Liver (tissue), 9 donors: ENCODE results near the gene C1orf50. TPM values are rescaled to one million over a fixed set of nuclear protein-coding genes. Genes with fewer than 3 reads are reported as not detected.
A peak's percentile ranks its signal among the peaks of the same experiment; 100 is the strongest.

Source experiments
- DNase-seq: peaks from one replicate; pipeline ENCODE4 v3.0.0-alpha.2; 2017; ENCODE audit warnings: low spot score
- H3K27ac ChIP-seq, 2 donors: one replicate each; pipeline ENCODE4 v1.7.0; 2013; ENCODE audit warnings: inconsistent platforms in 2 of 2, low read length in 2 of 2, control low read depth in 1 of 2, low read depth in 1 of 2, mild to moderate bottlenecking in 1 of 2
- H3K27me3 ChIP-seq, 4 donors: one replicate each; pipeline versions ENCODE4 v1.6.1 to v1.7.0; 2013; ENCODE audit warnings: low read length in 3 of 4, inconsistent platforms in 1 of 4, mild to moderate bottlenecking in 1 of 4, moderate library complexity in 1 of 4; ENCODE audit not compliant: control insufficient read depth in 4 of 4, insufficient read depth in 4 of 4
- H3K36me3 ChIP-seq, 4 donors: one replicate each; pipeline versions ENCODE4 v1.6.1 to v1.7.0; 2013; ENCODE audit warnings: low read length in 3 of 4, mild to moderate bottlenecking in 3 of 4, low read depth in 1 of 4, moderate library complexity in 1 of 4; ENCODE audit not compliant: control insufficient read depth in 4 of 4, insufficient read depth in 3 of 4
- H3K4me1 ChIP-seq, 4 donors: one replicate each; pipeline versions ENCODE4 v1.6.1 to v1.7.0; 2013; ENCODE audit warnings: low read length in 3 of 4, mild to moderate bottlenecking in 3 of 4, moderate library complexity in 1 of 4; ENCODE audit not compliant: control insufficient read depth in 4 of 4, insufficient read depth in 4 of 4
- H3K4me3 ChIP-seq, 3 donors: one replicate each; pipeline versions ENCODE4 v1.6.1 to v1.7.0; 2013; ENCODE audit warnings: low read length in 3 of 3, control low read depth in 1 of 3, low read depth in 1 of 3, mild to moderate bottlenecking in 1 of 3
- H3K9ac ChIP-seq, 2 donors: one replicate each; pipeline ENCODE4 v1.7.0; 2013; ENCODE audit warnings: low read length in 2 of 2, mild to moderate bottlenecking in 2 of 2, moderate library complexity in 2 of 2, control low read depth in 1 of 2, low read depth in 1 of 2
- H3K9me3 ChIP-seq, 4 donors: one replicate each; pipeline versions ENCODE4 v1.6.1 to v1.7.0; 2013; ENCODE audit warnings: low read length in 3 of 4; ENCODE audit not compliant: control insufficient read depth in 4 of 4
- EGR1 ChIP-seq, 2 donors: IDR thresholded peaks; 2 replicates each; pipeline ENCODE4 v1.6.1; 2016 to 2018; ENCODE audit warnings: antibody characterized with exemption in 2 of 2, low read depth in 2 of 2
- FOXA1 ChIP-seq: IDR thresholded peaks from 2 replicates; pipeline ENCODE4 v1.6.1; 2016; ENCODE audit warnings: antibody characterized with exemption
- FOXA2 ChIP-seq: IDR thresholded peaks from 2 replicates; pipeline ENCODE4 v1.6.1; 2016; ENCODE audit warnings: antibody characterized with exemption
- HNF4A ChIP-seq, 2 donors: conservative IDR thresholded peaks; 2 replicates each; pipeline ENCODE4 v1.6.1; 2016; ENCODE audit warnings: antibody characterized with exemption in 2 of 2, mild to moderate bottlenecking in 2 of 2
- HNF4G ChIP-seq: IDR thresholded peaks from 2 replicates; pipeline ENCODE4 v1.6.1; 2016; ENCODE audit warnings: antibody characterized with exemption
- JUND ChIP-seq, 2 donors: IDR thresholded peaks; 2 replicates each; pipeline ENCODE4 v1.6.1; 2016; ENCODE audit warnings: antibody characterized with exemption in 2 of 2
- NR2F2 ChIP-seq: IDR thresholded peaks from 2 replicates; pipeline ENCODE4 v1.6.1; 2016; ENCODE audit warnings: antibody characterized with exemption
- RAD21 ChIP-seq, 2 donors: IDR thresholded peaks; 2 replicates each; pipeline ENCODE4 v1.6.1; 2016; ENCODE audit warnings: antibody characterized with exemption in 2 of 2, mild to moderate bottlenecking in 2 of 2
- RXRA ChIP-seq, 2 donors: IDR thresholded peaks; 2 replicates each; pipeline ENCODE4 v1.6.1; 2017 to 2018; ENCODE audit warnings: antibody characterized with exemption in 2 of 2, mild to moderate bottlenecking in 1 of 2
- SP1 ChIP-seq: IDR thresholded peaks from 2 replicates; pipeline ENCODE4 v1.6.1; 2018; ENCODE audit warnings: antibody characterized with exemption, mild to moderate bottlenecking
- TAF1 ChIP-seq: conservative IDR thresholded peaks from 2 replicates; pipeline ENCODE4 v1.6.1; 2016; ENCODE audit warnings: antibody characterized with exemption, mild to moderate bottlenecking
- YY1 ChIP-seq: IDR thresholded peaks from 2 replicates; pipeline ENCODE4 v1.6.1; 2016; ENCODE audit warnings: antibody characterized with exemption, mild to moderate bottlenecking
- WGBS: extraction: QIAGEN DNeasy Blood & Tissue Kit; methylation state at CpG from one replicate; pipeline ENCODE4 v1.1.7; 2013; 5-methylcytosine and 5-hydroxymethylcytosine counted together
- polyA plus RNA-seq, 2 donors: library from polyadenylated mRNA; stranded (reverse) in 1 of 2; unstranded in 1 of 2; fragments of 200-250 nt in 1 of 2; fragments of >200 nt in 1 of 2; fragmentation: Nextera tagmentation in 1 of 2; extraction: Ambion mirVana in 1 of 2; gene quantifications; one replicate each; pipeline versions ENCODE4 v1.2.1 to v1.2.3, GENCODE V29; 2013 to 2015
- total RNA-seq, 2 donors: library from RNA; depleted of rRNA; stranded (reverse); fragments of >200 nt; gene quantifications; one replicate each; pipeline ENCODE4 v1.2.3, GENCODE V29; 2014
- TF ChIP-seq, protein P1 (sequence below): fragments of 150-350 bp; IDR thresholded peaks from 2 replicates; pipeline ENCODE4 v1.5.1; 2017; ENCODE audit warnings: improper control_type of control experiment, low read depth, low read length; ENCODE audit not compliant: missing input control
- TF ChIP-seq, protein P2 (sequence below): IDR thresholded peaks from 2 replicates; pipeline ENCODE4 v1.6.1; 2016; ENCODE audit warnings: antibody characterized with exemption
- TF ChIP-seq, protein P3 (sequence below): IDR thresholded peaks from 2 replicates; pipeline ENCODE4 v1.6.1; 2016; ENCODE audit warnings: antibody characterized with exemption, mild to moderate bottlenecking
- TF ChIP-seq, protein P4 (sequence below): IDR thresholded peaks from 2 replicates; pipeline ENCODE4 v1.6.1; 2016; ENCODE audit warnings: antibody characterized with exemption
- TF ChIP-seq, protein P5 (sequence below): IDR thresholded peaks from 2 replicates; pipeline ENCODE4 v1.6.1; 2016; ENCODE audit warnings: antibody characterized with exemption
- donor health status: healthy.
- donor health status: healthy.
- donor health status: healthy.
- donor health status: healthy.
- donor health status: healthy.

Gene C1orf50
- total and polyA plus RNA-seq, 4 donors: 2.6 to 5.8 (median 3.5) TPM

DNA sequence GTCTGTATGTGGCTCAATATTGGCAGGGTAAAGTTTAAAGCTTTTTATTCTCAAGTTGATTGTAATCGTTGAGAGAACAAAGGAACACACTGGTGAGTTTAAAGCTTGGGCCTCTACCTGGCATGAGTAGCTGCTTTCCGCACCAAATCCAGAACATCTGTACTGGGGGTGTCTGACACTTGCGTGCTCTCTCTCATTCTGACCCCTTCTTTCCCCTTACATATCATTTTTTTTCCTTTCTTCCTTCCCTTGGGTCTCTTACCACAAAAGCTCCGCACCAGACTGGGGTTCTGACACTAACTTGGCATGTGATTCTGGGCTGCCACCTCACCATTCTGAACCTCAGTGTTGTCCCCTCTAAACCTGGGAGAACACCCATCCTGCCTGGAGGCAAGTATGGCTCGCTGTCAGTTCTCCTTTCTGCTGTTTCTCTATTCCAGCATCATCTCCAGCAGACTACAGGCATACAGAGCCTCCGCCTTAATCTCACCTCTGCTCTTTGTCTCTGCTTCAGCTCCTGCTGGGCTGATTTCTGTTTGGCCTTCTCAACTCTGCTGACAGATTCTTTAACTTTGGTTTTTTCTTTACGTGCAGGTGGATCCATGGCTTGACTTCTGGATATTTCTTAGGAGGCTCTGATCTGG lies 49.0 kb downstream of the C1orf50 start:
- 52% methylated on average over 7 of the region's 7 CpGs for WGBS
- no peaks in the 10 kb centered on the region for H3K9me3 ChIP-seq
- H3K4me3 ChIP-seq: peak overlapping the region; percentile 77 to 96 (median 77)
- no peak for DNase-seq
- no peak for TF ChIP-seq RAD21 (IDR thresholded peaks at IDR 0.05)
- TF ChIP-seq, protein P1, sequence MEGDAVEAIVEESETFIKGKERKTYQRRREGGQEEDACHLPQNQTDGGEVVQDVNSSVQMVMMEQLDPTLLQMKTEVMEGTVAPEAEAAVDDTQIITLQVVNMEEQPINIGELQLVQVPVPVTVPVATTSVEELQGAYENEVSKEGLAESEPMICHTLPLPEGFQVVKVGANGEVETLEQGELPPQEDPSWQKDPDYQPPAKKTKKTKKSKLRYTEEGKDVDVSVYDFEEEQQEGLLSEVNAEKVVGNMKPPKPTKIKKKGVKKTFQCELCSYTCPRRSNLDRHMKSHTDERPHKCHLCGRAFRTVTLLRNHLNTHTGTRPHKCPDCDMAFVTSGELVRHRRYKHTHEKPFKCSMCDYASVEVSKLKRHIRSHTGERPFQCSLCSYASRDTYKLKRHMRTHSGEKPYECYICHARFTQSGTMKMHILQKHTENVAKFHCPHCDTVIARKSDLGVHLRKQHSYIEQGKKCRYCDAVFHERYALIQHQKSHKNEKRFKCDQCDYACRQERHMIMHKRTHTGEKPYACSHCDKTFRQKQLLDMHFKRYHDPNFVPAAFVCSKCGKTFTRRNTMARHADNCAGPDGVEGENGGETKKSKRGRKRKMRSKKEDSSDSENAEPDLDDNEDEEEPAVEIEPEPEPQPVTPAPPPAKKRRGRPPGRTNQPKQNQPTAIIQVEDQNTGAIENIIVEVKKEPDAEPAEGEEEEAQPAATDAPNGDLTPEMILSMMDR: no peak
- TF ChIP-seq, protein P2, sequence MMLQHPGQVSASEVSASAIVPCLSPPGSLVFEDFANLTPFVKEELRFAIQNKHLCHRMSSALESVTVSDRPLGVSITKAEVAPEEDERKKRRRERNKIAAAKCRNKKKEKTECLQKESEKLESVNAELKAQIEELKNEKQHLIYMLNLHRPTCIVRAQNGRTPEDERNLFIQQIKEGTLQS: no peak
- no peak for TF ChIP-seq NR2F2
- no peak for TF ChIP-seq YY1
- no peak for TF ChIP-seq SP1
- TF ChIP-seq, protein P3, sequence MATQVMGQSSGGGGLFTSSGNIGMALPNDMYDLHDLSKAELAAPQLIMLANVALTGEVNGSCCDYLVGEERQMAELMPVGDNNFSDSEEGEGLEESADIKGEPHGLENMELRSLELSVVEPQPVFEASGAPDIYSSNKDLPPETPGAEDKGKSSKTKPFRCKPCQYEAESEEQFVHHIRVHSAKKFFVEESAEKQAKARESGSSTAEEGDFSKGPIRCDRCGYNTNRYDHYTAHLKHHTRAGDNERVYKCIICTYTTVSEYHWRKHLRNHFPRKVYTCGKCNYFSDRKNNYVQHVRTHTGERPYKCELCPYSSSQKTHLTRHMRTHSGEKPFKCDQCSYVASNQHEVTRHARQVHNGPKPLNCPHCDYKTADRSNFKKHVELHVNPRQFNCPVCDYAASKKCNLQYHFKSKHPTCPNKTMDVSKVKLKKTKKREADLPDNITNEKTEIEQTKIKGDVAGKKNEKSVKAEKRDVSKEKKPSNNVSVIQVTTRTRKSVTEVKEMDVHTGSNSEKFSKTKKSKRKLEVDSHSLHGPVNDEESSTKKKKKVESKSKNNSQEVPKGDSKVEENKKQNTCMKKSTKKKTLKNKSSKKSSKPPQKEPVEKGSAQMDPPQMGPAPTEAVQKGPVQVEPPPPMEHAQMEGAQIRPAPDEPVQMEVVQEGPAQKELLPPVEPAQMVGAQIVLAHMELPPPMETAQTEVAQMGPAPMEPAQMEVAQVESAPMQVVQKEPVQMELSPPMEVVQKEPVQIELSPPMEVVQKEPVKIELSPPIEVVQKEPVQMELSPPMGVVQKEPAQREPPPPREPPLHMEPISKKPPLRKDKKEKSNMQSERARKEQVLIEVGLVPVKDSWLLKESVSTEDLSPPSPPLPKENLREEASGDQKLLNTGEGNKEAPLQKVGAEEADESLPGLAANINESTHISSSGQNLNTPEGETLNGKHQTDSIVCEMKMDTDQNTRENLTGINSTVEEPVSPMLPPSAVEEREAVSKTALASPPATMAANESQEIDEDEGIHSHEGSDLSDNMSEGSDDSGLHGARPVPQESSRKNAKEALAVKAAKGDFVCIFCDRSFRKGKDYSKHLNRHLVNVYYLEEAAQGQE: no peak
- TF ChIP-seq TAF1: no peak
- no peak for TF ChIP-seq JUND (IDR thresholded peaks at IDR 0.05)
- TF ChIP-seq, protein P4, sequence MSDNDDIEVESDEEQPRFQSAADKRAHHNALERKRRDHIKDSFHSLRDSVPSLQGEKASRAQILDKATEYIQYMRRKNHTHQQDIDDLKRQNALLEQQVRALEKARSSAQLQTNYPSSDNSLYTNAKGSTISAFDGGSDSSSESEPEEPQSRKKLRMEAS: no peak
- TF ChIP-seq HNF4G: no peak
- no peak for TF ChIP-seq HNF4A (conservative IDR thresholded peaks at IDR 0.05)
- TF ChIP-seq FOXA1: no peak
- TF ChIP-seq FOXA2: no peak
- no peak for TF ChIP-seq EGR1 (IDR thresholded peaks at IDR 0.05; ENCODE audit: low read depth in 2 of 2)
- no peak for TF ChIP-seq RXRA (IDR thresholded peaks at IDR 0.05)
- TF ChIP-seq, protein P5, sequence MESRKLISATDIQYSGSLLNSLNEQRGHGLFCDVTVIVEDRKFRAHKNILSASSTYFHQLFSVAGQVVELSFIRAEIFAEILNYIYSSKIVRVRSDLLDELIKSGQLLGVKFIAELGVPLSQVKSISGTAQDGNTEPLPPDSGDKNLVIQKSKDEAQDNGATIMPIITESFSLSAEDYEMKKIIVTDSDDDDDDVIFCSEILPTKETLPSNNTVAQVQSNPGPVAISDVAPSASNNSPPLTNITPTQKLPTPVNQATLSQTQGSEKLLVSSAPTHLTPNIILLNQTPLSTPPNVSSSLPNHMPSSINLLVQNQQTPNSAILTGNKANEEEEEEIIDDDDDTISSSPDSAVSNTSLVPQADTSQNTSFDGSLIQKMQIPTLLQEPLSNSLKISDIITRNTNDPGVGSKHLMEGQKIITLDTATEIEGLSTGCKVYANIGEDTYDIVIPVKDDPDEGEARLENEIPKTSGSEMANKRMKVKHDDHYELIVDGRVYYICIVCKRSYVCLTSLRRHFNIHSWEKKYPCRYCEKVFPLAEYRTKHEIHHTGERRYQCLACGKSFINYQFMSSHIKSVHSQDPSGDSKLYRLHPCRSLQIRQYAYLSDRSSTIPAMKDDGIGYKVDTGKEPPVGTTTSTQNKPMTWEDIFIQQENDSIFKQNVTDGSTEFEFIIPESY: no peak
- no peaks in the 10 kb centered on the region for H3K27me3 ChIP-seq
- H3K36me3 ChIP-seq: peaks cover 0 to 2% (median 0%) of the 10 kb centered on the region in 4 donors
- H3K4me1 ChIP-seq: peaks cover 8 to 31% (median 25%) of the 10 kb centered on the region in 4 donors
- H3K9ac ChIP-seq: peak overlapping the region in 1 of 2 donors; percentile 50
- H3K27ac ChIP-seq: peak overlapping the region; percentile 48 to 96
